ENCODE data around the gene PLEK2. TPM values are rescaled to one million over a fixed set of nuclear protein-coding genes. Genes with fewer than 3 reads are reported as not detected.

PLEK2 gene
- total RNA-seq, 2 donors from 2014 or later = 71.6 to 84.0 TPM

- DNase-seq = no peak
- Histone ChIP-seq H3K27me3 (no peaks in the 10 kb centered on the region), H3K4me3 (no peak overlapping the region), H3K27ac (no peak overlapping the region), H3K36me3 (peaks cover 5% of the 10 kb centered on the region), H3K9ac (ENCODE audit: low read depth in 2 of 2, low read length in 2 of 2) (no peak overlapping the region), H3K9me3 (no peaks in the 10 kb centered on the region), H3K4me1 (no peaks in the 10 kb centered on the region)
- intact Hi-C loops (cut with DNase I) = no loop called here
- no peak for TF ChIP-seq CTCF (IDR thresholded peaks at IDR 0.05)
Measured at GRCh38 chr14:67395086-67395875, 16.7 kb downstream of the PLEK2 start.

- no peak overlapping the region for H3K9ac ChIP-seq (ENCODE audit: low read depth in 2 of 2, low read length in 2 of 2)
- no peak for DNase-seq
- H3K36me3 ChIP-seq = peaks cover 5% of the 10 kb centered on the region
- intact Hi-C loops (cut with DNase I) = no loop called here
- no peaks in the 10 kb centered on the region for H3K9me3 ChIP-seq
- TF ChIP-seq CTCF (IDR thresholded peaks at IDR 0.05) = no peak
- H3K4me3 ChIP-seq = no peak overlapping the region
- no peak overlapping the region for H3K27ac ChIP-seq
- H3K4me1 ChIP-seq = no peaks in the 10 kb centered on the region
- H3K27me3 ChIP-seq = no peaks in the 10 kb centered on the region
Measured at GRCh38 chr14:67393689-67394088, 18.3 kb downstream of the PLEK2 start.

- H3K27ac ChIP-seq = no peak overlapping the region
- no peak overlapping the region for H3K4me3 ChIP-seq
- no peaks in the 10 kb centered on the region for H3K9me3 ChIP-seq
- DNase-seq = no peak
- intact Hi-C loops (cut with DNase I) = no loop called here
- TF ChIP-seq CTCF (IDR thresholded peaks at IDR 0.05) = no peak
- no peaks in the 10 kb centered on the region for H3K27me3 ChIP-seq
- peaks cover 5% of the 10 kb centered on the region for H3K36me3 ChIP-seq
- H3K9ac ChIP-seq (ENCODE audit: low read depth in 2 of 2, low read length in 2 of 2) = no peak overlapping the region
- H3K4me1 ChIP-seq = no peaks in the 10 kb centered on the region
Measured at GRCh38 chr14:67392800-67393199, 19.2 kb downstream of the PLEK2 start.

- no peak overlapping the region for H3K4me3 ChIP-seq
Measured at GRCh38 chr14:67392123-67392522, 19.8 kb downstream of the PLEK2 start.

GRCh38 chr14:67391268-67391667 lies 20.7 kb downstream of the PLEK2 start:
- Histone ChIP-seq H3K4me3 (no peak overlapping the region), H3K36me3 (peaks cover 5% of the 10 kb centered on the region), H3K9me3 (no peaks in the 10 kb centered on the region), H3K27ac (no peak overlapping the region), H3K27me3 (no peaks in the 10 kb centered on the region), H3K4me1 (peaks cover 1% of the 10 kb centered on the region), H3K9ac (ENCODE audit: low read depth in 2 of 2, low read length in 2 of 2) (no peak overlapping the region)
- no peak for TF ChIP-seq CTCF (IDR thresholded peaks at IDR 0.05)
- no peak for DNase-seq
- intact Hi-C loops (cut with DNase I) = no loop called here

More at GRCh38 chr14:67392123-67392522, 19.8 kb downstream of the PLEK2 start:
- Histone ChIP-seq H3K27ac (no peak overlapping the region), H3K36me3 (peaks cover 5% of the 10 kb centered on the region), H3K9ac (ENCODE audit: low read depth in 2 of 2, low read length in 2 of 2) (no peak overlapping the region), H3K4me1 (no peaks in the 10 kb centered on the region), H3K9me3 (no peaks in the 10 kb centered on the region), H3K27me3 (no peaks in the 10 kb centered on the region)
- intact Hi-C loops (cut with DNase I) = no loop called here
- no peak for TF ChIP-seq CTCF (IDR thresholded peaks at IDR 0.05)
- DNase-seq = no peak

All from colonic mucosa (tissue), 4 donors.